Body of pancreas (tissue), 4 donors: Measurements from ENCODE around the gene RMRP. TPM values are rescaled to one million over a fixed set of nuclear protein-coding genes. Genes with fewer than 3 reads are reported as not detected.

ENCODE experiments used
- ATAC-seq: fragments of 150-250 bp; one replicate; pipeline ENCODE4 v1.9.1; 2016
- DNase-seq, 4 donors: peaks; one replicate each; pipeline ENCODE4 v3.0.0-alpha.2; 2019
- H3K27ac ChIP-seq, 4 donors: fragments of 200-600 bp; sonication (generic); 1 replicate in 3 of 4; 2 replicates in 1 of 4; pipeline versions ENCODE4 v1.5.1 to v1.6.1; 2016 to 2019; ENCODE audit warnings: mild to moderate bottlenecking in 1 of 4, mixed read lengths in 1 of 4, moderate library complexity in 1 of 4
- H3K27me3 ChIP-seq, 2 donors: fragments of 200-600 bp; sonication (generic); one replicate each; pipeline ENCODE4 v1.6.0; 2016; ENCODE audit warnings: mild to moderate bottlenecking in 1 of 2
- H3K36me3 ChIP-seq, 2 donors: fragments of 200-600 bp; sonication (generic); replicated peaks in 1 of 2; 2 replicates each; pipeline ENCODE4 v1.5.1; 2016; ENCODE audit warnings: low read depth in 2 of 2; ENCODE audit not compliant: insufficient read depth in 1 of 2
- H3K4me1 ChIP-seq: fragments of 200-600 bp; sonication (generic); one replicate; pipeline ENCODE4 v1.6.0; 2016
- H3K4me3 ChIP-seq, 2 donors: fragments of 200-600 bp; sonication (generic); 1 replicate in 1 of 2; 2 replicates in 1 of 2; pipeline ENCODE4 v1.5.1; 2016 to 2019
- H3K9me3 ChIP-seq, 3 donors: fragments of 200-600 bp; sonication (generic); 1 replicate in 2 of 3; 2 replicates in 1 of 3; pipeline ENCODE4 v1.5.1; 2016
- CTCF ChIP-seq, 7 experiments: fragments of 450-650 bp in 4 of 7; fragments of 200-600 bp in 3 of 7; sonication (generic) in 3 of 7; IDR thresholded peaks; one replicate each; pipeline ENCODE4 v1.5.1; 2016 to 2019; ENCODE audit warnings: antibody characterized with exemption in 7 of 7
- POLR2A ChIP-seq, 3 donors: fragments of 450-650 bp; IDR thresholded peaks; one replicate each; pipeline ENCODE4 v1.6.1; 2016; ENCODE audit warnings: antibody characterized with exemption in 3 of 3, mild to moderate bottlenecking in 2 of 3
- WGBS, 2 donors: methylation state at CpG; one replicate each; pipeline ENCODE4 v1.1.5; 2017; 5-methylcytosine and 5-hydroxymethylcytosine counted together
- intact Hi-C: fragments of 100-400 bp; cut with DNase I; formaldehyde crosslinking; loops from one replicate; pipeline ENCODE4 v1.15.1; 2023
- total RNA-seq, 2 donors: library from RNA; depleted of rRNA; stranded (reverse); fragments of >200 nt; gene quantifications; one replicate each; pipeline ENCODE4 v1.1.0, GENCODE V29; 2016

RMRP gene
- total RNA-seq, 2 donors from 2014 or later = 887 to 2,577 TPM

DNA sequence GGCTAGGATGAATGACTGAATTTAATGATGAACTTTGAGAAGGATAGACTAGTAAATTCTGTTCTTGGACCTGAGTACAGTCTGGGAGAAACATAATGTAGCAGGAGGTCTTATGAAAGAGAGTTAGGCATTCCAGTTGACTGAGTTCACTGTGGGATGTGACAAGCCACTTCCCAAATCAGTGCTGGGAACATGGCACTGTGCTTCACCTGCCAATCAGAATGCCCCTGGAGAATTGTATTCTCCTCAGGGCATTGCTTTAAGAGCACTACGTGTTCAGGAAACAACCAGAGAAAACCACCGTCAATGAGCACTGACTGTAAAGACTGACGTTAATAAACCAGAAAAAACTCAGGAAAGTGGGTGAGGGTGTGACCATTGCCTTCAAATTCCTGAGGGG lies 1.5 kb upstream of the RMRP start:
- DNase-seq (no peak), ATAC-seq (no peak)
- Histone ChIP-seq H3K4me1 (peaks cover 37% of the 10 kb centered on the region), H3K9me3 (no peaks in the 10 kb centered on the region), H3K27me3 (no peaks in the 10 kb centered on the region), H3K36me3 (no peaks in the 10 kb centered on the region), H3K27ac (peak overlapping the region; percentile 90 to 99 (median 96)), H3K4me3 (no peak overlapping the region)
- intact Hi-C loops = no loop called here
- no peak for TF ChIP-seq POLR2A (IDR thresholded peaks at IDR 0.05)
- TF ChIP-seq CTCF (IDR thresholded peaks at IDR 0.05) = no peak
- whole genome bisulfite sequencing, 2 donors = 50 to 53% methylated on average over 3 of the region's 3 CpGs

- intact Hi-C loops = no loop called here
- H3K4me1 ChIP-seq = peaks cover 37% of the 10 kb centered on the region
Measured at GRCh38 chr9:35658968-35659220, 1.1 kb upstream of the RMRP start.

GRCh38 chr9:35658137-35658967 lies 533 bp upstream of the RMRP start, which contains the start of gene CCDC107:
TSS of gene CCDC107 (plus strand) at chr9:35658292. CDS start at chr9:35658380, 88 bp downstream.
- no peaks in the 10 kb centered on the region for H3K36me3 ChIP-seq
- no peaks in the 10 kb centered on the region for H3K9me3 ChIP-seq
- peak within 1 kb of the TSS; percentile 90 to 99 (median 96) for H3K27ac ChIP-seq
- intact Hi-C loops = no loop called here
- no peaks in the 10 kb centered on the region for H3K27me3 ChIP-seq
- 0% methylated on average over 9 to 67 of the region's 67 CpGs for WGBS, 2 donors
- peak within 1 kb of the TSS; percentile 44 to 73 for H3K4me3 ChIP-seq
- TF ChIP-seq CTCF (IDR thresholded peaks at IDR 0.05) (peak; percentile 49 to 83 (median 71)), POLR2A (IDR thresholded peaks at IDR 0.05) (peak; percentile 69 to 88 (median 82))
- ATAC-seq (peak; percentile 82), DNase-seq (peak; percentile 84 to 90 (median 87))
- H3K4me1 ChIP-seq = peaks cover 37% of the 10 kb centered on the region

More at GRCh38 chr9:35658968-35659220, 1.1 kb upstream of the RMRP start:
- no peaks in the 10 kb centered on the region for H3K36me3 ChIP-seq
- ATAC-seq = no peak
- no peaks in the 10 kb centered on the region for H3K27me3 ChIP-seq
- peak overlapping the region; percentile 90 to 99 (median 96) for H3K27ac ChIP-seq
- 0 to 2% methylated on average over 2 of the region's 2 CpGs for WGBS, 2 donors
- peak overlapping the region; percentile 44 to 73 for H3K4me3 ChIP-seq
- TF ChIP-seq POLR2A (IDR thresholded peaks at IDR 0.05) (no peak), CTCF (IDR thresholded peaks at IDR 0.05) (no peak)
- H3K9me3 ChIP-seq = no peaks in the 10 kb centered on the region
- DNase-seq = peak; percentile 41 to 50 (median 49)

GRCh38 chr9:35656831-35657545 lies 831 bp downstream of the RMRP start:
- DNase-seq = no peak
- TF ChIP-seq POLR2A (IDR thresholded peaks at IDR 0.05) = no peak
- TF ChIP-seq CTCF (IDR thresholded peaks at IDR 0.05) = no peak
- 26% methylated on average over 25 of the region's 25 CpGs for WGBS, 2 donors
- H3K36me3 ChIP-seq = no peaks in the 10 kb centered on the region
- intact Hi-C loops = no loop called here
- H3K9me3 ChIP-seq = no peaks in the 10 kb centered on the region
- peak; percentile 12 for ATAC-seq
- peaks cover 42% of the 10 kb centered on the region for H3K4me1 ChIP-seq
- H3K4me3 ChIP-seq = no peak overlapping the region
- H3K27ac ChIP-seq = peak overlapping the region; percentile 90 to 99 (median 96)
- no peaks in the 10 kb centered on the region for H3K27me3 ChIP-seq
